ENCODE measurements around the gene CRHR1. TPM values are rescaled to one million over a fixed set of nuclear protein-coding genes. Genes with fewer than 3 reads are reported as not detected.
A peak's percentile ranks its signal among the peaks of the same experiment; 100 is the strongest.

The CRHR1 gene
- total RNA-seq, 1 experiment from 2014 or later = not detected

DNA sequence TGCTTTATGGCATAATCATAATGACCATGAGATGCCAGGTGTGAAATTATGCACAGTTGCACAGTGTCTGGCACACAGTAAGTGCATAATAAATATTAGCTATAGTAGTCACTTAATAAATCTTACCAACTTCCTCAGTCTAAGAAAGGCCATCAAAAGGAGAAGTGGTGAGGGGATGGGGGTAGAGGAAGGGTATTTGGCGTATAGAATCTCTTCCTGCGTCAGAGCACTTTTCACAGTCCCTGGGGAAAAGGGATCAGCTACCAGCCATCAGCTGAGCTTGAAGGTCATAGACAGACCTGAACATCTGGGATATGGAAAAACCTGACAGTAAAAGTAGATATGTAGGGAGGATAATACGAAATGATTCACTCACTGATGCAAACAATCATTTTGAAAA is 5.8 kb downstream of the CRHR1 start:
- no peak for DNase-seq (ENCODE audit: low spot score)

DNA sequence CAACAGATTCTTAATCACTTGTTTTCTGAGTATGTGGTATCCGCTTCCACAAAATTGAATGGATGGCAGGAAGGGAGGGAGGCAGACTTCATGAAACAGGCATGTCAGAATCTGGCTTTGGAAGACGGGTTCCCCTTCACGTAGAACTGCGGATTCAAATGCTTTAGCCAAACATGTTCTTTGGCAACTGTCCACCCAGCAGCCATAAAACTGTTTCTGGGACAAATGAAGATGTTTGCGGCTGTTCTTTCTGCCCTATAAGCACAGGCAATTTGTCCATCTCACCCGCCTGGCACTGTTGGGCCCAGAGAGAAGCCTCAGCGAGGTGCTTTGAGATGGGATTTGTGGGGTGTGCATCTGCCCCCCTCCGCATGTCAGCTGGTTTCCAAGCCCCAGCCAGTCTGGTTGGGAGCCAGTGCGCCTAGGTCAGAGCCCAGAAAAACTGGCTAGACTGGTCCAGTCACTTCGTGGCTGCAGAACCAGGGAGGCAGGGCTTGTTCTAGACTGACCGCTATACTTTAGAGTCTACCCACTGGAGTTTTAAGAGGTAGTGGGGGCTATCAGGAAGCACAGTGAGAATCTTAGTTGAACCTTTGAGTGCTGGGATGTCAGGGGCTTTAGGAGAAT is 6.3 kb downstream of the CRHR1 start:
- DNase-seq (ENCODE audit: low spot score) = no peak

- no peak for DNase-seq (ENCODE audit: low spot score)
Observed at GRCh38 chr17:45791041-45791582, 7.0 kb downstream of the CRHR1 start.

- DNase-seq (ENCODE audit: low spot score) = no peak
Observed at GRCh38 chr17:45791935-45792334, 7.8 kb downstream of the CRHR1 start.

GRCh38 chr17:45792437-45792836 is 8.3 kb downstream of the CRHR1 start:
- DNase-seq (ENCODE audit: low spot score) = no peak

- DNase-seq (ENCODE audit: low spot score) = no peak
Observed at GRCh38 chr17:45792995-45793755, 9.1 kb downstream of the CRHR1 start.

GRCh38 chr17:45793999-45794540 is 9.9 kb downstream of the CRHR1 start:
- DNase-seq (ENCODE audit: low spot score) = no peak

- DNase-seq (ENCODE audit: low spot score) = no peak
Observed at GRCh38 chr17:45794840-45795239, 10.7 kb downstream of the CRHR1 start.

- no peak for DNase-seq (ENCODE audit: low spot score)
Observed at GRCh38 chr17:45800816-45801215, 16.7 kb downstream of the CRHR1 start.

GRCh38 chr17:45801421-45801820 is 17.3 kb downstream of the CRHR1 start:
- DNase-seq (ENCODE audit: low spot score) = no peak

DNA sequence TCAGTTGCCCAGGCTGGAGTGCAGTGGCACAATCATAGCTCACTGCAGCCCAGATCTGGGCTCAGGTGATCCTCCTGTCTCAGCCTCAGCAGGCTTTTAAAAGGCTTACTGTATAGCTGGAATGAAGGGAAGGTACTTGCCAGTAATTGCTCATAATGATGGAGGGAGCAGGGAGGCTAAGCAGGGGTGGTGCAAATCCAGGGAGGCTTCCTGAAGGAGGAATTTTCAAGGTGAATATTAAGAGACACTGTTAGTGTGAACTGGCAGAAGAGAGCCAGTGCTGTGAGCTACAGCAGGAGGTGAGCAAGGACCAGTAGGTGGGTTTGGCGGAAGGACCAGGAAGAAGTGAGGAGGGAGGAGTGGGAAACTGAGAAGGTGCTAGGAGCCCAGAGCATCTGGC is 24.7 kb downstream of the CRHR1 start:
- no peak for DNase-seq (ENCODE audit: low spot score)

DNA sequence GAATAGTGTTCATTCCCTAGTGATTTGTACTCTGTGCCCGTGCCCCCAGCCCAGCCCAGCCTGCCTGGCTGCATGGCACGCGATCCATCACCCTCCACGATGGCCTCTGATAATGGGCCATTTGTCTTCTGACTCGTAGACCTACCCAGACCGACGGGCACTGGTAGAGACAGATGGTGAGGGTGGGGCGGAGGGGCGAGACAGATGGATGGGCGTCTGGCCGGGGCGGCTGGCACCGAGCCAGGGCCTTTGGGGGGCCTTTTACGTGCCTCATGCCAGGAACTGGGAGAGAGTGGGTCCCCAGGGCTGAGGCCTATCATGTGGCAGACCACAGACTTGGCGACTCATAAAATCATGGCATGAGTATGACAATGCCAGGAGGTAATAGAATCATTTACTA is 25.4 kb downstream of the CRHR1 start:
- DNase-seq (ENCODE audit: low spot score) = no peak

GRCh38 chr17:45812102-45812501 is 28.0 kb downstream of the CRHR1 start:
- DNase-seq (ENCODE audit: low spot score) = peak; percentile 25

DNA sequence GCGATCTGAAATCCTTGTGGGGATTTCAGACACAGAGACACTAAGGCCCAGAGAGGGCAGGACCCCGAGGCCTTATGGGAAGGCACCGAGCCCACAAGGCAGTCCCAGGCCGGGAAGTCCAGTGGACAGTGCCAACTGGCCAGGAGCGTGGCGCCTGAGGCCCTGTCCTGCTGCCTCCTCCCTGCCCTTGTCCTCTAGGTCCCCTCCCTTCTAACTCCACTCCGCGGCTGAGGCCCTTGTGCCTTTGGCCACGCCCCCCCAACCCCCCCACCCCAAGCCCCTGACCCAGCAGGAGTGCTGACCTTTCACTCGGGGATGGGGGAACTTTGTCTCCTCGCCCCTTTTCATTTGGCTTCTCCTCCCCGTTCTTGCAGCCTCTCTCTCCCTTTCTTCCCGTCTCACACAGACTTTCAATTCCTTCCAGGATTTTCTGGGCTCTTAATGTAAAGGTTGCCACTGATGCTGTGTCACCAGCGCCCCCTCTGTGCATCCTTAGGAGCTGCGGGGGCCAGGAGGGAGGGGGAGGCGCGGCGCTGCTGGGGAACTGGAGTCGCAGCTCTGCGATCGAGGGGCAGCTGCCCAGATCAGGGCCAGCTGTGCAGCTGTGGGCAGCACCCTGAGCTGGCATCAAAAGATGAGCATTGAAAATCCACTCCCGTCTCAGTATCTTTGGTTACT is 29.1 kb downstream of the CRHR1 start:
- no peak for DNase-seq (ENCODE audit: low spot score)

DNA sequence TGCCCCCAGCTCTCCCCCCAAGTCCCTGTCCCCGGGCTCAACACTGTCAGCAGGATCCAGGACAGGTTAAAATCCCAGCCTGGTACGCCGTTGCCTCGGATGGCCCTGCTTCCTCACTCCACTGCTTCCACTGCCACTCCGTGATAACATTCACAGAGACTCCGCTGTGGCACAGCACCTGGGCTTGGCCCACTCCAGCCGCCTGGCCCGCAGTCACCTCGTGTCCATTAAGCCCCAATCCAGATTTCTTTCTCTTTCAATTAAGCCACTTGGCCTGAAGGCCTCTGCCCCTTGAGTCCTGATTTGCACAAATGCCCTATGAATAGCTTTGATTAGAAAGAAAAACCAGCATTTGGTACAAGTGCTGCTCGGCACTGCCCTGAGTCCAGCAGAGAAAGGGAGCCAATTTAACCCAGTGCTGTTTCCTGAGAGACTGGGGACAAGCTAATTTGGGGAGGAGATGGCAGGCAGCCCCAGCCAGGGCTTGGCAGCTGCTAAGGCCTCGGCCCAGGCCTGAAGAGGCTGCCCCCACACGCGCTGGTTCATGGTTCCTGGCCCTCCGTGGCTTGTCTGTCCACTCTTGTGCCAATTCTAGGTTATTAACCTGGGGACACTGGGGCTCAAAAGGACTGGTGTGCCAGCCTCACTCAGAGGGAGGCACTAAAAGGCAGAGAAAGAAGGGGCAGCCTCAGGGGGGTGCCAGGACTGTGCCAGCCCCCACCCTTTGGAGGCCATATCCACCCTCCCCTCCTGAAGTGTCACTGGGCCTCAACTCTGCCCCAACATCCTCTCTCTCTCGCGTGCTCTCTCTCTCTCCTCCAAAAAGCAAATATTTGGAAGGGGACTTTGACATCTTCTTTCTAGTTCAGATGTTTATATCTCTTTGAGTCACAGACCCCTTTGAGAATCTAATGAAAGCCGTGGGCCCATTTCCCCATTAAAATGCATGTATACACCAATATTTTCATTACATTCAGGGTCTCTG is 30.8 kb downstream of the CRHR1 start:
- no peak for DNase-seq (ENCODE audit: low spot score)

DNA sequence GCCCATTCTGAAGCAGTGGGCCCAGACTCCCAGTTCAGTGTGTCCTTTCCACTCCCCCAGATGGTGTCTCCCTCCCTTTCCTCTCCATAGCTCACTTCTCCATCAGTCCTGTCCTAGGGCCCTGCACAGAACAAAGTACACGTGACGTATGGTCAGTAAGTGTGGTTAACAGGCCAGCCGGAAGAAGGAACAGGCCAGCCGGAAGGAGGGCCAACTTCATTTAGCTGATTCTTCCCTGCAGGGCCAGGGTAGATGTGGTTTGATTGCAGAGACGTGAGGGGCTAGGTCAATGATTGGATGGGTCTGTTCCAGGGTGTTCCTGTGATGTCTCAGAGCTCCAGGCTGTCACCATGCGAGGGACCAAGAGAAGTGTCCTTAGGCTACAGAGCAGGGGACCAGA is 31.6 kb downstream of the CRHR1 start:
- DNase-seq (ENCODE audit: low spot score) = no peak

DNA sequence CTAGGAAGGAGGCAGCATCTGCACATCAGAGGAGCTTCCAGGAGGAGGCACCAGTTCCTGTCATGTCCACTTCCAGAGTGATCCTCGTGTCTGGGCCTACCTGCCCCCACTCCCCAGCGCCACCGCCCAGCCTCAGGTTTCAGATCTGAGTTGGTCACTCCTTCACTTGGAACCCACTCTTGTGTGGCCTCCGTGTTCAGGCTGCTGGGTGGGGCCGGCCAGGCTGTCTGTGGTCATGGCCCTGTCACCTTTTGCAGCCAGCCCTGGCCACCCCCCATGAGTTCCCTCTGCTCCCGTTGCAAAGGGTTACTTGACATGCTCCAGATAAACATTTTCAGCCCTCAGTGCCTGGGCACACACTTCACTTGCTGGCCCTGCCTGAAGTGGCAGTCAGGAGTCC is 33.9 kb downstream of the CRHR1 start:
- DNase-seq (ENCODE audit: low spot score) = no peak

GRCh38 chr17:45818699-45819098 is 34.6 kb downstream of the CRHR1 start:
- DNase-seq (ENCODE audit: low spot score) = no peak

DNA sequence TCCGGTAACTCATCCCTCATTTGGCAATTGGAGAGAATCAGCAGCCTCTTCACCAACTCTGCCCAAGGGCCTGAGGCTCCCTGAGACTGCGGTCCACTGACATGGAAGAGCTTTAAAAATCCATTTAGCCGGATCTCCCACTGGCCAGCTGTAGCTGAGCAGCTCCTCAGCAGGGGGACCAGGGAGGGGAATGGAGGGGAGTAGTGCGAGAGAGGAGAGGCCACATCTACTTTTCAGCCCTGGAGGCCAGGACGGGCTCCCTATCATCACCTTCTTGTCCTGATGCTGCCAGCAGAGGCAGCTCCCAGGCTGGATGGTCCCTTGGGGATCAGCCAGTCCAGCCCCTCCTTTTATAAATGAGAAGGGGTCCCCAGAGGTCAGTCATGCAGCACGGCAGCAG is 35.5 kb downstream of the CRHR1 start:
- no peak for DNase-seq (ENCODE audit: low spot score)

GRCh38 chr17:45820052-45820780 is 36.1 kb downstream of the CRHR1 start:
- DNase-seq (ENCODE audit: low spot score) = no peak

Measured in HT-29 (cell line).